NCI-H748 treated with DMSO at 0.1 percent for 48 hours (cell line): ENCODE measurements around the gene ZBED4.

ENCODE experiments used
- DNase-seq: peaks from one replicate; lab custom pipeline; 2025; lab: John Stamatoyannopoulos, UW

The ZBED4 gene

DNA sequence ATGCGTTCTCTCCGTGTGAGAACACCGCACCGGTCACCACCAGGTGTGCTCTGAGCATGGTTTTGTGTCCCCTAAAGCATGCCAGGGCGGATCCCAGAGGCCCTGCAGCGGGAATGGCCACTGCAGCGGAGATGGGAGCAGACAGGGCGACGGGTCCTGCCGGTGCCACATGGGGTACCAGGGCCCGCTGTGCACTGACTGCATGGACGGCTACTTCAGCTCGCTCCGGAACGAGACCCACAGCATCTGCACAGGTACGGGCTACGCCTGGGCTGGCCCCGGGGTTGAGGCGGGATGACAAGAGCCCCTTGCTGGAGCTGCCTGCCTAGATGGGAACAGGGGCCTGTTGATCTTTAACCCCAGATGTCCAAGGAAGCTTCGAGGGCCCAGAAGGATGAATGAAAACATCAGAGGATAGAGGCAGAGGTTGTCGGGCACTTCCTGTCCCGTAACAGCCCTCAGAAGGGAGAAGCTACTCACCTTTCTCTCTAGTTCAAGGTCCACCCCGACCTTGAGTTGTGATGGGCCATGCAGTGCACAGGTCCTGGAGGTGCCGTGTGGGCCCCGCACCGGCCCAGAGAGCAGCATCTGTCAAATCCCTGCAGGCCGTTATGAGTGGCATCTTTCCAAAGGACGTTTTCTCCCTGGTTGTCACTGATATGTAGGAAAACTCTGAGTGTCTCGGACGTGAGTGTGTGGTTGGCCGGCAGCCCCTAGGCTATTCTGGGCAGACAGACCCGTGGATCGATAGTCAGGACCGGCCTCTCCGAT is 68.0 kb downstream of the ZBED4 start:
- DNase-seq, result no peak

GRCh38 chr22:49922484-49922883 is 68.8 kb downstream of the ZBED4 start:
- no peak for DNase-seq

GRCh38 chr22:49922926-49923325 is 69.3 kb downstream of the ZBED4 start:
- no peak for DNase-seq

GRCh38 chr22:49923445-49923844 is 69.8 kb downstream of the ZBED4 start:
- DNase-seq, result no peak

GRCh38 chr22:49924113-49924833 is 70.6 kb downstream of the ZBED4 start:
- DNase-seq, result no peak

GRCh38 chr22:49925525-49926128 is 72.0 kb downstream of the ZBED4 start:
- no peak for DNase-seq

DNA sequence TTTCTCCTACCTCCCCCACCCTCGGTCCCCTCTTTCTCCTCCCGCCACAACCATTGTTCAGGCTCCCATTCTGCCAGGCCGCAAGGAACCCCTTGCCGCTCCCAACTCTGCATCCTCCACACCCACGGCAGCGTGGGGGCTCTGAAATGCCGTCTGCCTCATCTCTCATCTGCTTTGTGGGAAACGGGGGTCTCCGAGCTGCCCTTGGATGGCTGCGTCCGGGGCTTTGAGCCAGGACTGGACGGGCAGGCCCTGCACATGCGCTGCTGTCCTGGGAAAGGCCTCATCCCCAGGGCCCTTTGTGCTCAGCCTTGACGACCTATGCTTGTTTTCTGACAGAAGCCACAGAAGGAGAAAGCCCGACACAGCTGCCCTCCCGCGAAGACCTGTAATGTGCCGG is 73.3 kb downstream of the ZBED4 start:
- DNase-seq, result no peak

- no peak for DNase-seq
Observed at GRCh38 chr22:49927483-49928184, 74.0 kb downstream of the ZBED4 start.

DNA sequence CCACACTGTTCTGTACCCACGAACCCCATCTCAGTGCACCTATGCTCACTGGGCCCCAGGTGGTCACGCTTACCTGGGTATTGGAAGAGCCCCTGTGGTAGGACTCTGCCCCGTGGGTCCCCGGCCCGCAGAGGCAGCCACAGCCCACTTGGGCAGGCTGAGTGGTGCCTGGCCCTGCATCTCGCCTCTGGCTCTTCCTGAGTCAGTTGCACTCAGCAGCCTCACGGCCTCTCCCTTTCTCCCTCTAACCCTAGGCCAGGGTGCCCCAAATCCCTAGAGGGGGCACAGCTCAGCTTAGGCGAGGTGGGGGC is 74.5 kb downstream of the ZBED4 start:
- DNase-seq, result no peak

GRCh38 chr22:49928555-49929210 is 75.0 kb downstream of the ZBED4 start:
- DNase-seq, result no peak

DNA sequence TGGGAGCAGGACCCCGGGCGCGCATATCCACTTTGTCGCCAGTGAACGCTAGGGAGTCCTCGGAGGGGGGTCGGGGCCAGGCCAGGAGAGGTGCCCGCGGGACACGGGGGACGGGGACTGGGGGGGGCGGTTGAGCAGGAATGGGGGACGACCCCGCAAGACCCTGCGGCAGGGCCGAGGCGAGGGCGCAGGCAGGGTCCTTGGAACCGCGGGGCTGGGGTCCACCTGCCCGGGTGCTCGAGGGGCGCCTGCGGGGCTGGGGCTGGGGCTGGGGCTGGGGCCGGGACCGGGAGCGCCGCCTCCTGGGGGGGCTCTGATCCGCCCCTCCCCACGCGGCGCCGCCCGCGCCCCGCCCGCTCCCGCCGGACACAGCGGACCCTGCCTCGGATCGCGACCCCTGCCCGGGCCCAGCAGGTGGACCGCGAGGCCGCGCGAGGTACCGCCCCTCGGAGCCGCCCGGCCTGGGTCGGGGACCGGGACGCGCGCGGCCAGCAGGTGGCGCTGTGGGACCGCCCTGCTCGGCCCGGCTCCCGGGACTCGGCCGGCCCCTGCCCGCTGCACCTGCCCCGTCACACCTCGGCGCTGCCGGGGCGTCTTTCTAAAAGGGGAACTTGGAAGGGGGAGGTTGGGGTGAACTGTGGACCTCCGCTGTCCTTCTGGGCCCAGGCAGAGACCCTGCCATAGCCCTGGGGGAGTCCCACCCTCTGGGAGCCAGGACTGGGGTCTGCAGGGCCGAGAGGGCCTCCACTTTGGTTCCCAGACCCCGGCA is 75.8 kb downstream of the ZBED4 start:
- DNase-seq, result peak; percentile 22

- DNase-seq, result no peak
Observed at GRCh38 chr22:49929994-49930575, 76.4 kb downstream of the ZBED4 start.

GRCh38 chr22:49930596-49931412 is 77.2 kb downstream of the ZBED4 start:
- DNase-seq, result peak; percentile 89

DNA sequence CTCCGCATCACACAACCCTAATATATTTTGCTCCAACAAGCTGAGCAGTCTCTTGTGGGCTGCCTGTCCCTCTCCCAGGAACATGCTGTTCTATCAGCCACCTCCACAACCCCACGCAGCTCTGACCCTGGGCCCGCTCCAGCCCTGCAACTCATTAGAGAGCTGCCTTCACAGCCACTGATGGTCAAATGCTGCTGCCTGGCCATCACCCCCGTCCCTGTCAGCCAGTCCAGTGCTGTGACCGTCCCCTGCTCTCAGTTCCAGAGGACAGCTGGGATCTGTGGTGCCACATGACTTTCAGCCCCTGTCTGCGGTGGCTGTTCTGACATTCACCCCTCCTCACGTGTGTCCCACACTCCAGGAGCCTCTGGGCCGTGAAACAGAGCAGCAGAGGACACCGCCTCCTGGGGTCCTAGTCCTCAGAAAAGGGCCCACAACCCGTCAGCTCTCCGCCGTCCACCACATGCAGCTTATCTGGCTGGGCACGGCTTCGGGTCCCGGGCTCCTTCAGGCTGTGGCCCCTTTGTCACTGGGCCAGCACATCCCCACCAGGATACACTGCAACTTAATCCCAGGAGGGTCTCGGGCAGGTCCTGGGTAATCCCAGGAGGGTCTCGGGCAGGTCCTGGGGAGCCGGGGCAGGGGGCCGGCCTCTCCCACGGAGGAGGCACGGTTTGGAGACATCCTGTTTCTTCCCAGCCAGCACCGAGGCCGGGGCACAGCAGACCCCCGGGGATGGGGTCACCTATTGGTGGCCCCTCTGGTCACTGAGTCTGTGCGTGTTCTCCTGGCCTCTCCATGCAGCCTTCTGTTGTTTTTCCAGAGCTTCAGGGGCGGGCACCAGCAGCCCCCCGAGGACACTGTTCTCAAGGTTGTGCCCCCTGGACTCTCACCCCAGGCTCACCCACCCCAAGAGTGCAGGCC is 79.9 kb downstream of the ZBED4 start:
- DNase-seq, result no peak

DNA sequence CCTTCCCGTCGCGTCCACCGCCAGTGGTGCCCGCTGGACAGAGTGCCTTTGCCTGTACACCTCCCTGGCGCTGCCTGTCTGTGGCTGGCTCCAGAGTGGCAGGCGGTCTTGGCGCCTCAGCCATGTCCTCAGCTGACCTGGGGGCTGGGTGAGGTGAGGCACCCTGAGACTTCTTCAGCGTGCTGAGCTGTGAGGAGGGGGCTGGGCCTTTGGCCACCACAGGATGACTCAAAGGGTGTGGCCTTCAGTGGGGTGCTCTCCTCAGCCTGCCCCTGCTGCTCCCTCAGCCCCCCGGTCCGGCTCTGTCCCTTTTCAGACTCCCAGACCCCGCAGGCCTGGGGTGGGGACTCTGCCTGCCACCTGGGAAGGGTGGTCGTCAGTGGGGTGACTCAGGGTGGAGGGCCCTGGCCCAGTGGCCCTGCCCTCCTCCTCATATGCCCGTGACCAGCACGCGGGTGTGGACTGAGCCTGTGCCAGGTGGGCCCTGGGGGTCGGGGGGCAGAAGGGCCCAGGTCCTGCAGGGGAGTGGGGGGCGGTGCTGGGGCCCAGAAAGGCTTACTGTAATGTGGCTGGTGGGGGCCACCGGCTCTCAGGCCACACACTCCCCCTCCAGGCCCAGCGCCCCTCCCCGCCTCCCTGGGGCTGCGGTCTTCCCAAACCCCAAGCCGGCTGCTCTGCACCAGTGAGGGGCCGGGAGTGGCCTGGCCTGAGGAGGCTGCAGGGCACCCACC is 80.7 kb downstream of the ZBED4 start:
- DNase-seq, result no peak

GRCh38 chr22:49934891-49935557 is 81.4 kb downstream of the ZBED4 start:
- DNase-seq, result no peak

DNA sequence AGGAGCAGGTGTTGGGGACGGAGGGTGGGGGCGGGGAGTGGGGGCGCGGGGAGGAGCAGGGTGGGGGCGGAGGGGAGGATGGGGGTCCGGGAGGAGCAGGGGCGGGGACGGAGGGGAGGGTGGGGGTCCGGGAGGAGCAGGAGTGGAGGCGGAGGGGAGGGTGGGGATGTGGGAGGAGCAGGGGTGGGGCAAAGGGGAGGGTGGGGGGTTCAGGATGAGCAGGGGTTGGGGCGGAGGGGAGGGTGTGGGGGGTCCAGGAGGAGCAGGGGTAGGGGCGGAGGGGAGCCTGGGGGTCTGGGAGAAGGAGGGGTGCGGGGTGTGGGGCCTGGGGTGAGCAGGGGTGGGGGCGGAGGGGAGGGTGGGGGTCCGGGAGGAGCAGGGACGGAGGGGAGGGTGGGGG is 81.9 kb downstream of the ZBED4 start:
- DNase-seq, result no peak
